ENCODE data around the gene ADAR. TPM values are rescaled to one million over a fixed set of nuclear protein-coding genes. Genes with fewer than 3 reads are reported as not detected.

The ADAR gene
- total and polyA plus RNA-seq, 4 donors, result 27.1 to 141 (median 107) TPM

DNA sequence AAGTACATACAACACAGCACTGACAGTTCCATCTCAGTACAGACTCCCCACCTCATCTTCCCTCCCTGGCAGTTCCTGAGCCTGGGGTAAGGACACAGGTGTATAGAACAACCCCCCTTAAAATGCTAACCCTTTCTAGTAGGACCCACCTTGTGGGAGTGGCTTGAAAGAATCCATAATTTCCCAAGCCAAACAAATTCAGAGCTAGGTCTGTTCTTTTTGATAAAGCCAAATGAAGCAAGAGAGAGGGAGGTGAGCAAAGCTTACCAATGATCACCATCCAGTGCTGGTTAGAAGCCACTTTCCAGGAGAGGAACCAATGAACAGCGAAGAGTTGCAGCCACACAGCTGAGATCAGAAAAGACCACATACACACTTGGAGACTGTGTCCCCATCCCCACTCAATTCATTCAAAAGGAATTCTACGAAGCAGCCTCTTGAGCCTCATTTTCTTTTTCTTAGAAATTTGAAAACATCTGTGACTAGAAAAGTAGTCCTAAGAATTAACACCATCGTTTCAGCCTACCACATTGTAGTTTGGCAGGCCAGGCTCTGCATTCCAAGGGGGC is 58.7 kb downstream of the ADAR start:
- Histone ChIP-seq H3K9ac (ENCODE audit: insufficient read depth in 1 of 2, low read length in 2 of 2) (no peak overlapping the region), H3K4me3 (no peak overlapping the region), H3K36me3 (ENCODE audit: control insufficient read depth in 4 of 4, insufficient read depth in 4 of 4, low read length in 4 of 4) (peaks cover 32 to 47% (median 42%) of the 10 kb centered on the region in 4 donors), H3K27ac (ENCODE audit: low read depth in 1 of 2, low read length in 1 of 2) (no peak overlapping the region), H3K27me3 (ENCODE audit: control insufficient read depth in 3 of 3, insufficient read depth in 3 of 3, low read length in 2 of 3) (no peaks in the 10 kb centered on the region), H3K9me3 (ENCODE audit: control insufficient read depth in 4 of 4, insufficient read depth in 3 of 4, low read length in 3 of 4) (no peaks in the 10 kb centered on the region), H3K4me1 (ENCODE audit: control insufficient read depth in 5 of 5, insufficient read depth in 5 of 5, low read length in 5 of 5) (no peaks in the 10 kb centered on the region)
- no peak for DNase-seq
- no peak for ATAC-seq (ENCODE audit: insufficient read depth, low FRiP score)
- 83 to 88% methylated on average over 3 of the region's 3 CpGs for WGBS, 2 donors
- TF ChIP-seq, protein P1, sequence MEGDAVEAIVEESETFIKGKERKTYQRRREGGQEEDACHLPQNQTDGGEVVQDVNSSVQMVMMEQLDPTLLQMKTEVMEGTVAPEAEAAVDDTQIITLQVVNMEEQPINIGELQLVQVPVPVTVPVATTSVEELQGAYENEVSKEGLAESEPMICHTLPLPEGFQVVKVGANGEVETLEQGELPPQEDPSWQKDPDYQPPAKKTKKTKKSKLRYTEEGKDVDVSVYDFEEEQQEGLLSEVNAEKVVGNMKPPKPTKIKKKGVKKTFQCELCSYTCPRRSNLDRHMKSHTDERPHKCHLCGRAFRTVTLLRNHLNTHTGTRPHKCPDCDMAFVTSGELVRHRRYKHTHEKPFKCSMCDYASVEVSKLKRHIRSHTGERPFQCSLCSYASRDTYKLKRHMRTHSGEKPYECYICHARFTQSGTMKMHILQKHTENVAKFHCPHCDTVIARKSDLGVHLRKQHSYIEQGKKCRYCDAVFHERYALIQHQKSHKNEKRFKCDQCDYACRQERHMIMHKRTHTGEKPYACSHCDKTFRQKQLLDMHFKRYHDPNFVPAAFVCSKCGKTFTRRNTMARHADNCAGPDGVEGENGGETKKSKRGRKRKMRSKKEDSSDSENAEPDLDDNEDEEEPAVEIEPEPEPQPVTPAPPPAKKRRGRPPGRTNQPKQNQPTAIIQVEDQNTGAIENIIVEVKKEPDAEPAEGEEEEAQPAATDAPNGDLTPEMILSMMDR (IDR thresholded peaks at IDR 0.05; ENCODE audit: control extremely low read depth, extremely low read depth), result no peak

- peaks cover 26 to 38% (median 31%) of the 10 kb centered on the region in 4 donors for H3K36me3 ChIP-seq (ENCODE audit: control insufficient read depth in 4 of 4, insufficient read depth in 4 of 4, low read length in 4 of 4)
- H3K27ac ChIP-seq (ENCODE audit: low read depth in 1 of 2, low read length in 1 of 2), result peak overlapping the region in 1 of 2 donors; percentile 10
- TF ChIP-seq, protein P1 (IDR thresholded peaks at IDR 0.05; ENCODE audit: control extremely low read depth, extremely low read depth), result no peak
- no peaks in the 10 kb centered on the region for H3K27me3 ChIP-seq (ENCODE audit: control insufficient read depth in 3 of 3, insufficient read depth in 3 of 3, low read length in 2 of 3)
- H3K4me3 ChIP-seq, result no peak overlapping the region
- H3K9me3 ChIP-seq (ENCODE audit: control insufficient read depth in 4 of 4, insufficient read depth in 3 of 4, low read length in 3 of 4), result no peaks in the 10 kb centered on the region
- H3K4me1 ChIP-seq (ENCODE audit: control insufficient read depth in 5 of 5, insufficient read depth in 5 of 5, low read length in 5 of 5), result no peaks in the 10 kb centered on the region
- H3K9ac ChIP-seq (ENCODE audit: insufficient read depth in 1 of 2, low read length in 2 of 2), result no peak overlapping the region
- DNase-seq, result no peak
- ATAC-seq (ENCODE audit: insufficient read depth, low FRiP score), result no peak
- WGBS, 2 donors, result 17 to 50% methylated on average over 1 of the region's 1 CpG
Measured at GRCh38 chr1:154548028-154548427, 60.0 kb downstream of the ADAR start.

DNA sequence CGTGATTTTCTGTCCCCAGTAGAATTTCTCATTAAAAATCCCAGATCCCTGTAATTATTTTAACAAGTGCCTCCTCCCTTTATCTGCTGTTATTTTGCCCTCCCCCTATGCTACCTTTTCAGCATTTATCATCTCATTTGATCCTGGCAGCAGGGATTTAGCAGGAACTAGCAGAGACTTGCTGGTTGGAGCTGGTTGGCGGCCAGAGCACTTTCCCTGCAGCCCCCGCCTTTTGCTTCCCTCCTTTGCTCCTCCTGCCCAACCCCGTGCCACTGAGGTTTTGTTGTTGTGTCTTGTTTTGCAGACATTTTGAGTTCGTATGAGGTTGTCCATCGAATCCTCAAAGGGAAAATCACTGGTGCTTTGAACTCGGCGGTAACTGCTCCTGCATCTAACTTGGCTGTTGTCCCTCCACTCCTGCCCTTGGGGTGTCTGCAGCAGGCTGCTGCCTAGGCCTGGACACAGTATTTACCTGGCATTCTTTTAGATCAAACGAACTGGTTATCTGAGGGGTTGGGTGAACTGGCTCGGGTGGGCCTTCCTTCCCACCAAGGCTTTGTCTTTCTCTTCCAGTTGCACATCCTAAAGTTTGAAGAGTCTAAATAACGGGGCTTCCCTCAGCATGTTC is 60.8 kb downstream of the ADAR start:
- no peak overlapping the region for H3K27ac ChIP-seq (ENCODE audit: low read depth in 1 of 2, low read length in 1 of 2)
- H3K4me1 ChIP-seq (ENCODE audit: control insufficient read depth in 5 of 5, insufficient read depth in 5 of 5, low read length in 5 of 5), result no peaks in the 10 kb centered on the region
- H3K9me3 ChIP-seq (ENCODE audit: control insufficient read depth in 4 of 4, insufficient read depth in 3 of 4, low read length in 3 of 4), result no peaks in the 10 kb centered on the region
- H3K36me3 ChIP-seq (ENCODE audit: control insufficient read depth in 4 of 4, insufficient read depth in 4 of 4, low read length in 4 of 4), result peaks cover 17 to 30% (median 26%) of the 10 kb centered on the region in 4 donors
- DNase-seq (no peak), ATAC-seq (ENCODE audit: insufficient read depth, low FRiP score) (no peak)
- peaks cover 0 to 2% (median 0%) of the 10 kb centered on the region in 3 donors for H3K27me3 ChIP-seq (ENCODE audit: control insufficient read depth in 3 of 3, insufficient read depth in 3 of 3, low read length in 2 of 3)
- TF ChIP-seq, protein P1 (IDR thresholded peaks at IDR 0.05; ENCODE audit: control extremely low read depth, extremely low read depth), result no peak
- WGBS, 2 donors, result 79 to 84% methylated on average over 11 of the region's 11 CpGs
- H3K4me3 ChIP-seq, result no peak overlapping the region
- H3K9ac ChIP-seq (ENCODE audit: insufficient read depth in 1 of 2, low read length in 2 of 2), result no peak overlapping the region

Measured in lung (tissue), 12 donors.